Hepatic stellate cell (primary cell): ENCODE results near the gene ZNF10.

Experiments
- DNase-seq: peaks from one replicate; pipeline ENCODE4 v3.0.0; 2011; ENCODE audit warnings: low spot score

The ZNF10 gene

GRCh38 chr12:133201888-133202287 is 71.5 kb downstream of the ZNF10 start:
- no peak for DNase-seq

GRCh38 chr12:133202493-133203343 is 72.3 kb downstream of the ZNF10 start:
- no peak for DNase-seq

GRCh38 chr12:133203344-133204263 is 73.2 kb downstream of the ZNF10 start:
- no peak for DNase-seq

GRCh38 chr12:133204264-133204603 is 73.8 kb downstream of the ZNF10 start:
- DNase-seq = no peak

GRCh38 chr12:133206390-133206789 is 76.0 kb downstream of the ZNF10 start:
- DNase-seq = no peak
